Mucosa of descending colon (tissue), 3 donors: Measurements from ENCODE around the gene SLC38A6. TPM values are rescaled to one million over a fixed set of nuclear protein-coding genes. Genes with fewer than 3 reads are reported as not detected.

ENCODE experiments used
- ATAC-seq: fragments of 200-7000 bp; cut with Tn5 transposase; one replicate; pipeline ENCODE4 v1.9.1; 2020; ENCODE audit warnings: mild to moderate bottlenecking, moderate library complexity
- DNase-seq, 3 donors: peaks; one replicate each; pipeline ENCODE4 v3.0.0-alpha.2; 2020
- H3K36me3 ChIP-seq: fragments of 200-600 bp; one replicate; pipeline ENCODE4 v1.8.0; 2021; ENCODE audit warnings: low read depth, mild to moderate bottlenecking
- H3K4me1 ChIP-seq: fragments of 200-600 bp; one replicate; pipeline ENCODE4 v1.8.0; 2021; ENCODE audit warnings: low read depth, mild to moderate bottlenecking
- H3K4me3 ChIP-seq: fragments of 200-600 bp; one replicate; pipeline ENCODE4 v1.8.0; 2021; ENCODE audit warnings: mild to moderate bottlenecking
- H3K9me3 ChIP-seq: fragments of 200-600 bp; one replicate; pipeline ENCODE4 v1.8.0; 2021; ENCODE audit warnings: mild to moderate bottlenecking
- CTCF ChIP-seq: fragments of 200-600 bp; IDR thresholded peaks from one replicate; pipeline ENCODE4 v1.8.0; 2022; ENCODE audit warnings: antibody characterized with exemption, mild to moderate bottlenecking
- intact Hi-C, 2 donors: fragments of 100-400 bp; cut with DNase I in 1 of 2; cut with micrococcal nuclease in 1 of 2; formaldehyde crosslinking; loops; one replicate each; pipeline versions ENCODE4 v1.11.0 to v1.11.1; 2022; cut with DNase I, micrococcal nuclease
- total RNA-seq, 3 donors: library from RNA; stranded (reverse); fragmentation: NEBNext Ultra II Directional in 2 of 3; extraction: Animal tissue kit (Norgen Biotek cat#: 25700) in 2 of 3; gene quantifications; one replicate each; pipeline versions ENCODE4 v1.2.1 to v1.2.4, GENCODE V29; 2021 to 2023
- donor health status: DM: no; HTN: no; CAD: no; lungs with moderate emphysema.
- donor health status: DM: no; HTN: no; CAD: no.
- donor health status: DM: no; HTN: yes; CAD: no.

The SLC38A6 gene
- total RNA-seq, 3 donors from 2014 or later = 7.4 to 13.6 (median 9.2) TPM

- Histone ChIP-seq H3K36me3 (no peaks in the 10 kb centered on the region), H3K9me3 (no peaks in the 10 kb centered on the region), H3K4me3 (no peak overlapping the region), H3K4me1 (no peaks in the 10 kb centered on the region)
- DNase-seq (no peak), ATAC-seq (no peak)
- no peak for TF ChIP-seq CTCF
- intact Hi-C loops = no loop called here
Measured at GRCh38 chr14:61101803-61102548, 120.9 kb downstream of the SLC38A6 start.

Other genes with a start within 250 kb of the SLC38A6 start
- gene MNAT1, start 246.5 kb upstream of the SLC38A6 start, total RNA-seq = 10 to 100 TPM; 13.4 to 19.8 (median 14.3) TPM
- 10 to 100 TPM in 2 of 3 donors, 1 to 10 TPM in 1; 7.8 to 13.6 (median 10.8) TPM for gene TRMT5, start 166 bp upstream of the SLC38A6 start, total RNA-seq